ENCODE data around the gene COL6A3.
"Not testable (repeated sequence)": the region's sequence is repeated elsewhere in the genome, so short reads cannot be mapped to it uniquely, and the experiment has no call there.

The COL6A3 gene

DNA sequence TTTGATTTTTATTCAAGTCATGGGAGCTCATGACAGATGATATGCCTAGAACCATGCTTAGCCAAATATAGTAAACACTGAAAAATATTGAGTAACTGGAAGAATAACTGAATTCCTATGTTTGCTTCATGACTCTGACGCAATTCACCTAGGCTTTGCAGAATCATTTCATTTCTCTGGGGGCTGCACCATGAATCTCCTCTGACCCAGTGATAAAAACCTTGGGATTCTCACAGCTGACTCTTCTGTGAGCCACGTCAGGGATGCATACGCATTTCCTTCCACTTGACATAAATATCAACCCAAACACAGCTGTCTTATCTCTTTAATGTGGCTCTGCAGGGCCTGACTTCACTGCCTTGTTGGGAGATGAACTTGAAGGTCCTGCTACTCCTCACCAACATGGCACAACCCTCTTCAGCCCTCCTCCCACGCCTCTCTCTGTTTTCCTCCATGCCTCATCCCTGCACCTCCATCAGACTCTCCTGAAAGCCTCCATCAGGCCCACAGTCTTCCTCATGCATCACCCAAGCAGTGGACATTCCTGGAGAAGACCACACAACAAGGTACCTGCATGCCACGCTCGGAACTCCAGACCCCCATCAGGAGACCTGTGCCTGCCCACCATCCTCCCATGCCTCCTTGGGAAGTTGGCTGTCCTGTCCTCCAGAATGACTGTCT, 29.8 kb downstream of the COL6A3 start:
- DNase-seq (ENCODE audit: low read depth in 4 of 4, low spot score in 1 of 4) = no peak

DNA sequence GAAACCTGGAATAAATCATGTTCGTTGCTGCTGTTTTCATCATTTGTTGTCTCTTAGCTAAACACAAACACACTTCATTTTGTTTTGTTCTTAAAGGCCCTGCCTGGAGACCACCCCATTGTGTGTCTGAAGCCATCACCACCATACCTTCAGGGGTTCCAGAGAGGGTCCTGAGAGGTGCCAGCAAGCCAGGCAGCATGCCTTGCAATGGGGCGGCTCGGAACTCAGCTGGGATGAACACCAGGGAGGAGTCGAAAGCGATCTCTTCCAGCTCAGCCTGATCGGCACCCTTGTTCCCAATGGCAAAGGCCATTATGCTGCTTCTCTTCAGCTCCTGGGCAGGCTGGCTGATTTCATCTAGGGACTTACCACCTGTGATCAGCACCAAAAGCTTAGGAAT, 33.2 kb downstream of the COL6A3 start:
- DNase-seq (ENCODE audit: low read depth in 4 of 4, low spot score in 1 of 4) = no peak

DNA sequence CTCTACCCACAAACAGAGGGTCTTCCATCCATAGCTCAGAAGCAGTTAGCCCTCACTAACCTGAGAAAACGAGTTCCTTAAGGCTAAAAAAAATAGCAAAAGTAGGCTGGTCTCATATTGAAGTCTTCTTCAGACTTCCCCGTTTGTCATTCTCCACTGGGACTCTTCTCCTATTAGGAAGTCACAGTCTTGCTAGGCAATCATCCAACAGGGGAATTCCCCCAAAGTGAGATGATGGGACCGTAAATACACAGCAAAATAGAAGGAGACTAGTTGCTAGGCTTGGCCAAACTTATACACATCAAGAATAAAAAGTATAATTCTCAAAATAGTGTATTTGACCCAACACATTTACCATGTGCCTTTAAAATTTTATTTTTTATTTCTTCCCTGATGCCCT, 34.3 kb downstream of the COL6A3 start:
- no peak for DNase-seq (ENCODE audit: low read depth in 4 of 4, low spot score in 1 of 4)

DNA sequence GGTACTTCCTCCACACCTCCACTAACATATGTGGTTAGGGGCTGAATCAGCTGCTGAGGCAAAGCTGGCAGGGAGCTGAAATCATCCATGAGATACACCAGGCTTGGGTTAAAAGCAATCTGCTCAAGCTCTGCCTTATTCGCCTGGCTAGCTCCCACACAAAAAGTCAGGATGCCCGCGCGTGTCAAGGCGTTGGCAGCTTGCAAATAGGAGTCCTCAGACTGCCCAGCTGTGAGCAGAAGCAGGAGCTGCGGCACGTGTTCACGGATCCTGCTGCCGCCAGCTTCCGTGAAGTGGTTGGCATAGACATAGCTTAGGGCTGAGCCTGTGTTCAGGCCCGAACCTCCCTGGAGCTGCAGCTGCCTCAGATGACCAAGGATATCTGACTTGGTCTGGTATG, 35.3 kb downstream of the COL6A3 start:
- no peak for DNase-seq (ENCODE audit: low read depth in 4 of 4, low spot score in 1 of 4)

DNA sequence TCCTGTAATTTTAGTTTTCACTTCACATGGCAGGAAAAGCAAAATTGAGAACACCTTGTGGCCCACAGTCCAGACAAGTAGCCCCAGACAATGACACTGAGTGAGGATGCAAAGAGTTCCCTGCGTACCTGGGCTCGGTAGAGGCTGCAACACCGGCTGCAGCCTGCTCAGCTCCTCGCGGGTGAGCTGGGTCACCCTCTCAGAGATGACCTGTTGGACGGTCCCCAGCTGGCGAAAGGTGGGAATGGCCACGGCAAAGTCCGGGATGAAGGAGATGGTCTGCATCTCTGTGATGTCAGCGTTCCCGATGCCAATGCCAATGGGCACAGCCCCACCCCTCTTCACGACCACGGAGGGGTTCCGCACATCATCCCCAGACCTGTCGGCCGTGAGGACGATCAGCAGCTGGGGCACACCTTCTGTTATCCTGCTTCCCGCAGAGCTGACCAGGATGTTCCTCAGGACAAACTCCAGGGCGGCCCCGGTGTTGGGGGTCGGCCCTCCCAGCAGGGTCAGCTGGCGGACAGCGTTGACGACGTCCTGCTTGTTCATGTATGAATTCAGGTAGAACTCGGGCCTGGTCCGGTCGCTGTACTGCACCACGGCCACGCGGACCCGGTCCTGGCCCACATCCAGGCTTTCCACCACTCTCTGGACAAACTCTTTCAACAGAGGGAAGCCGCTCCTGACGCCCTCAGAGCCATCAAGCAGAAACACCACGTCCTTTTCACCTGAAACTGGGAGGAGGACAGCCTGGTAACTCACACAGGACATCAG, 39.5 kb downstream of the COL6A3 start:
- no peak for DNase-seq (ENCODE audit: low read depth in 4 of 4, low spot score in 1 of 4)

DNA sequence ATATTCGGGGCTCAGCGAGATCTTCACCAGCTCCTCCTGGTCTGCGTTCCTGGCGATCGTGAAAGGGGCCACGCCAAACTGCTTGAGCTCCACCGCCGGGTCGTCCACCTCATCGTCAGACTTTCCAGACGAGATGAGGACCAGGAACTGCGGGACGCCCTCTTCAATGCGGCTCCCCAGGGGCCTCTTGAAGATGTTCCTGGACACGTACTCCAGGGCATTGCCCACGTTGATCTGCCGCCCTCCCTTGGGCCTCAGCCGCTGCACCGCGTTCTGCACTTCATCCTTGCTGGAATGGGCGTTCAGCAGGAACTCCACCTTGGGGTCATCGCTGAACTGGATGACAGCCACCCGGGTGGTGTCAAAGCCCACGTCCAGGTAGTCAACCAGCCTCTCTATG, 42.1 kb downstream of the COL6A3 start:
- no peak for DNase-seq (ENCODE audit: low read depth in 4 of 4, low spot score in 1 of 4)

DNA sequence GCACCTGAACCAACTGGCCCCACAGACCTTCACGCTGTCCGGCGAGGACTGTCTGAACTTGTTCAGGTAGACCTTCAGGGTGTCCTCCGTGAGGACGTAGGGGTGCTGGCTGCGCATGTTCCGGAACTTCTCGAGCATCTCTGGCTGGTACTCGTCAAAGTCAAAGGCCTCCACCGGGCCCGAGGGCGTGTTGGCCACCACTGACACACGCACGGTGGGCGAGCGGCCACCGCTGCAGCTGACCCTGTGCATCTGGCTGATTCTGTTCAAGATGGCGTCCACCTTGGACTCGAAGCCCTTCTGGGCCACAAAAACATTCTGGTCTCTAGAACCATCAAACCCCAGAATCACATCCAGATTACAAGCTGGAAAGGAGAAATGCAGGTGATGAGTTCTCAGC, 48.3 kb downstream of the COL6A3 start:
- DNase-seq (ENCODE audit: low read depth in 4 of 4, low spot score in 1 of 4) = no peak

DNA sequence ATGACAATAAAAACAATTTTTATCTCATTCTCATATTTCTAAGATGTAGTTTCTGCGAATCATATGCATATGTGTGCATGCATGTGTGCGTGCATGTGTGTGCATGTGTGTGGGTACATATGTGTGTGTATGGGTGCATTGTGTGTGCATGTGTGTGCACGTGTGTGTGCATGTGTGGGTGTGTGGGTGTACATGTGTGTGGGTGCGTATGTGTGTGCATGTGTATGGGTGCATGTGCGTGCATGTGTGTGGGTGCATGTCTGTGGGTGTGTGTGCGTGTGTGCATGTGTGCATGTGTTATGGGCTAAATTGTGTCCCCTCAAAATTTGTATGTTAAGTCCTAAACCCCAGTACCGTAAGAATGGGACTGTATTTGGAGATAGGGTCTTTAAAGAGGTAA, 49.3 kb downstream of the COL6A3 start:
- DNase-seq (ENCODE audit: low read depth in 4 of 4, low spot score in 1 of 4) = no peak

DNA sequence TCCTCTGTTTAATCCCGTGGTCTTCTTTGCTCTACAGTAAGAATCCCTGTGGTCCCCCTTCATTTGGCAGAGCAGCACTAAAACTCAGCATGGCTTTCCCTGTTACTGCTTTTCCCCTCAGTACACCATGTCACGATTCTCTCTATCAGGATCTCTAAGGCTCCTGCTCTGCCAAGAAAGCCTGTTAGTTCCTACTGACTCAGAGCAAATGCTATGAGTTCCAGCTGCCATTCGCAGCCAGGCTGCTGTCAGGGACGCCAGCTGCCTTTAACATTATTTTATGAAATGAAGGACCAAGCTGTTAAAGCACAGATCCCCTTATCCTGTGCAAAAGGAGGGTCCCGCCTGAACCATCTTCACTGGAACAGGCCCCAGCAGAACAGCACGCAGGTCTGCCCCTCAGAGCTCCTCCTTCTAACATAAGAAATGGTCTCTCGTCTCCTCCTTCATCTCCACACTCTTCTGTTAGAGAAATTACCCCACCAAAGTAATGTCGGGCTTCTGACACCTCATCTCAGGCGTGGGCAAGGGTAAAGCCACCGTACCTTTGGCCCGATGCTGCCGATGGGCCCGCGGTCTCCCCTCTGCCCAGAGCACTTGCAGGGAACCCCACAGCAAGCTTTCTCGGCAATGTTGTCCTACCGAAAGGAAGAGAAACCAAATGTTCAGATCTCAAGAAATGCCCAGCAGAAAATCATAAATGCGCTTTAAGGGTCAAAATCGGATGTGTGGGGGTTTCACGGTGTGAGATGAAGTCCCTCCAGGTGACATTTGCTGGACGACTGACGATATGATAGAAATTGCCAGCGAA, 52.6 kb downstream of the COL6A3 start:
- DNase-seq (ENCODE audit: low read depth in 4 of 4, low spot score in 1 of 4) = no peak

DNA sequence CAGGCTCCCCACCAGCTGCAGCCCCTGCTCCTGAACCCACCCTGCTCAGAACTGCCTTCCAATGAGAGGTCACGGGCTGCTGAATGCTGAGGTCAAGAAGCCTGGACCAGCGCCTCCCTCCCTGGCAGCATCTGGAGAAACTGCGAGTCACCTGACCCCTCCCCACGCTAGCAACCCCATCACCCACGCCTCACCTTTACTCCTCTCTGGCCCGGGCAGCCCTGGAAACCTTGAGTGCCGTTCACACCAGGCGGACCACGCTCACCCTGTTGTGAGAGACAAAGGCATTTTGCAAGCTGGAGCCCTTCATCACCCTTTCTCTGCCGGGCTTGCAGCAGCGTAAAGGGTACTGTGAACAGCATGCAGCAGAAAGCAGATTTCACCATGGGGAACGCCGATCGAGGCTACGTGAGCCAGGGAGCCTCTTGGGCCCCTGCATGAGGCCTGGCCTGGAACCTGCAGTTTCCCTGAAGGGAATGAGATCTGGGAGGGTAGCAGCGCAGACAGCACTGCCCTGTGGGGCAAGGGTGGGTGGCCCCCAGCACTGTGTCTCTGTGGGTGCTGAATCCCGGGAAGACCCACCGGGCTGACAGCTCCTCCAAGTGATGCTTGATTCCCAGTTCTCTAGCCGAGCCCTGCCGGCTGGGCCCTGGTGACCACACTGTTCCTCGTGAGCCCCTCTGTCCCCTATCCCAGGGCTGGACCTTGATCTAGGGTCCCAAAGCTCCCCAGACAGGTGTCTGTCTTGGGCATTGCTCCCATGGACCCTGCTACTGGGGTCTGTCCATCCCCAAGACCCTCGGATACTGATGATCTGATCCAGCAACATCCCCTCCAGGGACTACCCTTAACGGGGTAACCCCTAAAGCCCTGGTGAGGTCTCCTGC, 53.8 kb downstream of the COL6A3 start:
- no peak for DNase-seq (ENCODE audit: low read depth in 4 of 4, low spot score in 1 of 4)

DNA sequence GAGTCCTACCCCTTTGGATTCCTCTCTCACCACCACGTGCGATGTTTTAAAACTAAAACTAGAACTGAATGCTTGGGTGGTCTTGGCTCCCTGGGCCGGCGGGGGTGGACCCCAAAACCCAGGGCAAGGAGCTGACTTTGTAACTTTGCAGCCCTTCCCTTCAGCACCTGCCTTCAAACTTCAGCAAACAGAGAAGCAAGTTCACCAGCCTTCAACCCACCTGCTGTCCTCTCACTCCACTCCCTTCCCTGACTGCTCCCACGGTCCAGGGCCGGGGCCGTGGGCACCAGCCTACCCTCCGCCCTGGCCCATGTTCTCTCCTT, 54.5 kb downstream of the COL6A3 start:
- no peak for DNase-seq (ENCODE audit: low read depth in 4 of 4, low spot score in 1 of 4)

DNA sequence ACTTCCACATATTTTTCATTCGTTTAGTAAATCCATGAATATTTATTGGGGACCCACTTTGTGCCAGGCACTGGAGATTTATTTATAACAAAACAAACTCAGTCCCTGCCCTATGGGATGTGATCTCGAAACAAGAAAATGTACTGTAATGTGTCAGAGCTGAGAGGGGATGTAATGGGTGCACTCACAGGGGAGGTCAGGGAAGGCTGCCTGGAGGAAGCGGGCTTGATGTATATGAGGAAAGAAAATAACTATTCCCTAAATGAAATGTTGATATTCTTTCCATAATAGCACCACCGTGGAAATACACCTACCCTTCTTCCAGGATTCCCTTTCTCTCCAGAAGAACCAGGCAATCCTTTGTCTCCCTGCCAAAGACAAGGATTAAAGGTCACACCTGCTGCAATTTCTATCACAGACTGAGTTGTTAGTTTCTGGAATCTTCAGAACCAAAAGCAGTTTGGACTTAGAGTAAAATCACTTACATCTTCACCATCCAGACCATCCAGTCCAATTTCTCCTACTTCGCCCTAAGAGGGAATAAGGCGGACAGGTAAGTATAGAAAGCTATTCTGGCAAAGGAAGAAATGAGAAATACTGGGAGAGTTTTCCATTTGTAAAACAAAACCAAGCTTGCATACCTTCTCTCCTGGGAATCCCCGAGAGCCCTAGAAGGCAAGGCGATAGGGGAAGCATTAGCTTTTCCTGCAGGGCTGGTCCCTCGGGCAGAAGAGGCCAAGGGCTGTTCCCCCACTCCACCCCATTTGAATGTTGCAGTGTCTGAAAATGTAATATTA, 55.0 kb downstream of the COL6A3 start:
- DNase-seq (ENCODE audit: low read depth in 4 of 4, low spot score in 1 of 4) = no peak

DNA sequence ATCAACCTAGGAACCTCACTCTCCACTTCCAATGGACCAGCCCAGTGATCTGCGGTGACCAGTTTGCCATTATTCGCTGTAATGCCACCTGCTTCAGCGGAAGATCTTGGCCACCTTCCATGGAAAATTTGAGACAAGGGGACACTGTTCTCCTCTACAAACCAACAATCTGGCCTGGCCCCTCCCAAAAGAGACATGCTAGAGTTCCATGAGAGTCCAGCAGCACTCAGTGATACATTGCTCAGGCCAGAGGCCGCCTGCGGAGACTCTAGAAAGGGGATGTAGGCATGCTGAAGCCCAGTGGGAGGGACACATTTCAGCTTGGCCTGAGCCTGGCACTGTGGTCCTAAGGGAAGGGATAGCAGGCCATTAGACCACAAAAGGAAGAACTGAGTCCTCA, 58.3 kb downstream of the COL6A3 start:
- no peak for DNase-seq (ENCODE audit: low read depth in 4 of 4, low spot score in 1 of 4)

DNA sequence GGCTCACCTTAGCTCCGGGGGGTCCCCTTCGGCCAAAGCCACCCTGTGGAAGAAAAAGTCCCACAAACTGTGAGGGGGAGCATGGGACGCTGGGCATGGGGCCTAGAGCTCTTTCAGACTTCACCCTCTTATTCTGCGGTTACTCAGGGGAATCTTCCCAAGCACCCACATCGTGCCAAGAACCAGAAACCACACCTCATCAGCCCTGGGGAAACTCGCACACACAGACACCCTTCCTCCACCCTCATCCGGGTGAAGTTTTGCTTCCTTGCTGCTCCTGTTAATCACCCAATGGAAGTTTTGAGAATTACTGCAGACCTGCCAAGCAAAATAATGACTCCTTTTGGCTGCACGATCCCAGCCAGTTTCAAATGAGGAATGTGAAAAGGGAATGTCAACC, 59.1 kb downstream of the COL6A3 start:
- DNase-seq (ENCODE audit: low read depth in 4 of 4, low spot score in 1 of 4) = no peak

DNA sequence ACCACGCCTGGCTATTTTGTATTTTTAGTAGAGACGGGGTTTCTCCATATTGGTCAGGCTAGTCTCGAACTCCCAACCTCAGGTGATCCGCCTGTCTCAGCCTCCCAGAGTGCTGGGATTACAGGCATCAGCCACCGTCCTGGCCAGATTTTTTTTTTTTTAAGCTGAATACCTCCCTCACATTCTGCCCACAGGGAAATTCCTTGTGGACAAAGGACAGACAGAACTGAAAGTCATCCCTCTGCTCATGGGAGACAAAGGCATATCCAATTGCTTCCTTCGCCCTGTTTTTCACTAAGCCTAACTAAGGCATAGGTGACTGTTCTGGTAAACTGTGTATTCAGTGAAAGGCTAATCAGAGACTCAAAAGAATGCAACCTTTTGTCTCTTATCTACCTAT, 59.8 kb downstream of the COL6A3 start:
- DNase-seq (ENCODE audit: low read depth in 4 of 4, low spot score in 1 of 4) = not testable (repeated sequence)

DNA sequence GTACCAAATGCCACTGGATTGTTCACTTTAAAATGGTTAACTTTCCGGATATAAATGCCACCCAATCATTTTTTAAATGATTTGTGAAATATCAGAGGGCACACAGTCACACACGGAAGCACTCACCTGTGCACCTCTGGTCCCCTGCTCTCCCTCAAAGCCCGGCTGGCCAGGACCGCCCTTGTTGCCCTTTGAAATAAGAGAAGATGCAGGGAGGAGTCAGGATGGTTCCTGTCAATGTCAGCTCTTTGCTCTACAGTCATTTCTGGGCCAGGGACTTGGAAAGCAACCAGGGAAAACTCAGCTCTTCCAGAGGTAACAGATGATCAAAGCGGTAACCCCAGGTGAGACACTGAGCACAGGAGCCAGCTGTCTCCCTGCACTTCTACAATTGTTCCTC, 60.7 kb downstream of the COL6A3 start:
- no peak for DNase-seq (ENCODE audit: low read depth in 4 of 4, low spot score in 1 of 4)

DNA sequence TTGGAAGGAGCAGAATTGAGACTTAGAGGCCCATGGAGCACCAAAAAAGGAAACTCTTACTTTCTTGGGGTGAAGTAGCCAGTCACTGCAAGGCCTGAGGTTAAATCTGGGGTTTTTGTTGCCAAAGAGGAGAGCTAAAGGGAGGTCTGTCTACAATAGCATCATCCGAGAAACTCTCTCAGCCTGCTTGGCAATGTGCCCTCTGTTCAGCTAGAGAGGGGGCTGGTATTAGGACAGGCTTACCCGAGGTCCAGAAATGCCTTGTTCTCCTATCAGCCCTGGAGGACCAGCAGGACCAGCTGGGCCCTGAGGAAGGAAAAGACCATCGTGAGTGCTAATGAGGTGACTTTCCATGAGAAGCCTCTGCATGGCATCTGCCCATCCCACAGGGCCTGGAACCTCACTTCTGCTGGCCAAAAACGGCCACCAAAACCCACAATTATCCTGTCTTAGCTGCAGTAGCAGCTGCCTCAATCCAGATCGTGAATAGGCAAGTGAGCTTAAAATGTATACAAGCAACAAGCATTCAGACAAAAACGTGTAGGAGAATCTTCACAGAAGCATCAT, 61.6 kb downstream of the COL6A3 start:
- DNase-seq (ENCODE audit: low read depth in 4 of 4, low spot score in 1 of 4) = no peak

DNA sequence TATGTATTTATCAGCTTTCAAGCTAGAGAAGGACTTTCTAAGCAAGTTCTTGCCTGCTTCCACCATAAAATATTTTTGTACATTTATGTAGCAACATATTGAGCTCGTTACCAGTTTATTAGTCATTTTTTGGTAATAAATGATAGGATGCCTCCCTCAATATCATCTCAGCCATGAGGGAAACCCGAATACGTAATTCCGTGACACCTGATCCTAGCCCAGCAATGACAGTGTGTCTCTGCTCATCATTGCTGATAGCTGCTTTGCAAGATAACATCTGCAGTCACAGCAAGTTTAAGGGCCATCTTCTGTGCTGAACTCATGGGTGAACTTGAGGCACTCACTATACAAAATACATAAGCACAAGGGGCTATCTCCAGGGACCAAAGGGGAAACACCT, 62.2 kb downstream of the COL6A3 start:
- DNase-seq (ENCODE audit: low read depth in 4 of 4, low spot score in 1 of 4) = no peak

DNA sequence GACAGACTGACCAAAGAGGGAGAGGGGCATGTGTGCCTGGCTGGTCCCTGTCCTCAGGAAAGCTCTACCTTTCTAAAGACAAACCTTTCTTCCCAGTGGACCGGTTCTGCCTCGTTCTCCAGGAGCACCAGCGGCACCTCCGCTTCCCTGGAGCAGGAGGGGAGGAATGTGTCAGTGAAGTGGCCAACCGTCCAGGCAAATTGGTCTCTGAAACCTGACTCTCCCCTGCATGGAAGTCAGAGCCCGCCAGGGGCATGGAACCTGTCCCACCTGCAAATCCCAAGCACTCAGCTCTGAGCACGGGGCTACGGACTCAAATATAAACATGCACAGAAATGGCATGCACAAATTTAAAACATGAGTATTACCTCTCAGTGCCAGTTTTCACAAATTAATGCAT, 62.9 kb downstream of the COL6A3 start:
- DNase-seq (ENCODE audit: low read depth in 4 of 4, low spot score in 1 of 4) = no peak

DNA sequence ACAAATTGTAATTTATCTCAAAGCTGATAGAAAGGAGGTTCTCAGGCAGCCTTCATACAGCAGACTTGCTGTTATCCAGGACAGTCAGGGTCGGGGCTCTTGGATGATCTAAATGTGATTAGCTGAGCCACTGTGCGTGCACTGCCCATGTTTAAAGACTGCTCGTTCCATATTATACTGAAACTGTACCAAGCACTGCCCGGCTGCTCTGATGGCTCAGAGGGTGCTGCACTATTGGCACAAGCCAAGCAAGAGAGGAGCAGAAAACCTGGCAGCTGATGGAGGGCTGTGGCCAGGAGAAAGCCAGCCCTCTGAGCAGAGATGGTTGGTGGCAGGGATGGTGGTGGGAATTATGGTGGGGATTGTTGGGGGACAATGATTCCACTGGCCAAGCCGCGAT, 63.4 kb downstream of the COL6A3 start:
- no peak for DNase-seq (ENCODE audit: low read depth in 4 of 4, low spot score in 1 of 4)

All from stimulated activated CD4-positive, alpha-beta T cell treated with anti-CD3 and anti-CD28 coated beads, Interleukin-1b, Interleukin-23, amount 100 ng/mL, for 24 hours (primary cell).